ENCODE results near the gene KCNK15.
"Not testable (repeated sequence)": the region's sequence is repeated elsewhere in the genome, so short reads cannot be mapped to it uniquely, and the experiment has no call there.

Gene KCNK15

GRCh38 chr20:44745598-44746366, at the start of gene KCNK15:
TSS of gene KCNK15 (plus strand) at chr20:44745865. CDS start at chr20:44745911, 46 bp downstream.
- peak; percentile 7 to 23 for DNase-seq (ENCODE audit: low read depth in 2 of 2)

- DNase-seq (ENCODE audit: low read depth in 2 of 2): no peak
These were observed 49.4 kb upstream of the KCNK15 start for GRCh38 chr20:44696315-44696714.

- not testable (repeated sequence) for DNase-seq (ENCODE audit: low read depth in 2 of 2)
These were observed 48.6 kb upstream of the KCNK15 start for GRCh38 chr20:44697041-44697440.

GRCh38 chr20:44698351-44698750, 47.3 kb upstream of the KCNK15 start:
- no peak for DNase-seq (ENCODE audit: low read depth in 2 of 2)

- no peak for DNase-seq (ENCODE audit: low read depth in 2 of 2)
These were observed 45.4 kb upstream of the KCNK15 start for GRCh38 chr20:44700306-44700705.

- DNase-seq (ENCODE audit: low read depth in 2 of 2): no peak
These were observed 44.4 kb upstream of the KCNK15 start for GRCh38 chr20:44701118-44701857.

- no peak for DNase-seq (ENCODE audit: low read depth in 2 of 2)
These were observed 43.8 kb upstream of the KCNK15 start for GRCh38 chr20:44701858-44702256.

GRCh38 chr20:44702776-44703175, 42.9 kb upstream of the KCNK15 start:
- DNase-seq (ENCODE audit: low read depth in 2 of 2): no peak

GRCh38 chr20:44703183-44703925, 42.3 kb upstream of the KCNK15 start:
- DNase-seq (ENCODE audit: low read depth in 2 of 2): no peak

- DNase-seq (ENCODE audit: low read depth in 2 of 2): no peak
These were observed 41.6 kb upstream of the KCNK15 start for GRCh38 chr20:44703956-44704488.

GRCh38 chr20:44704551-44704971, 41.1 kb upstream of the KCNK15 start:
- DNase-seq (ENCODE audit: low read depth in 2 of 2): no peak

- DNase-seq (ENCODE audit: low read depth in 2 of 2): no peak
These were observed 40.1 kb upstream of the KCNK15 start for GRCh38 chr20:44705364-44706094.

- no peak for DNase-seq (ENCODE audit: low read depth in 2 of 2)
These were observed 39.2 kb upstream of the KCNK15 start for GRCh38 chr20:44706301-44707017.

GRCh38 chr20:44707018-44707579, 38.6 kb upstream of the KCNK15 start:
- DNase-seq (ENCODE audit: low read depth in 2 of 2): no peak

GRCh38 chr20:44709380-44709779, 36.3 kb upstream of the KCNK15 start:
- DNase-seq (ENCODE audit: low read depth in 2 of 2): no peak

GRCh38 chr20:44709797-44710196, 35.9 kb upstream of the KCNK15 start:
- no peak for DNase-seq (ENCODE audit: low read depth in 2 of 2)

- no peak for DNase-seq (ENCODE audit: low read depth in 2 of 2)
These were observed 34.4 kb upstream of the KCNK15 start for GRCh38 chr20:44711237-44711636.

GRCh38 chr20:44714102-44714700, 31.5 kb upstream of the KCNK15 start:
- no peak for DNase-seq (ENCODE audit: low read depth in 2 of 2)

- DNase-seq (ENCODE audit: low read depth in 2 of 2): no peak
These were observed 30.8 kb upstream of the KCNK15 start, which contains the start of gene CCN5 for GRCh38 chr20:44714701-44715498. TSS of gene CCN5 (plus strand) at chr20:44715369. CDS start at chr20:44715391, 22 bp downstream.

Data from stimulated activated CD8-positive, alpha-beta memory T cell treated with anti-CD3 and anti-CD28 coated beads, Interleukin-15, amount 100 ng/mL, for 48 hours (primary cell).